Omental fat pad (tissue), 4 donors: Measurements from ENCODE around the gene PFDN5. TPM values are rescaled to one million over a fixed set of nuclear protein-coding genes. Genes with fewer than 3 reads are reported as not detected.

Source experiments
- ATAC-seq: fragments of 150-250 bp; one replicate; pipeline ENCODE4 v1.9.1; 2016; ENCODE audit warnings: mild to moderate bottlenecking, moderate library complexity; ENCODE audit not compliant: low FRiP score
- DNase-seq: peaks from one replicate; pipeline ENCODE4 v3.0.0-alpha.2; 2019; ENCODE audit warnings: low spot score
- CTCF ChIP-seq, 3 donors: fragments of 450-650 bp; IDR thresholded peaks; one replicate each; pipeline ENCODE4 v1.5.1; 2016 to 2017; ENCODE audit warnings: antibody characterized with exemption in 3 of 3, mild to moderate bottlenecking in 3 of 3, moderate library complexity in 2 of 3
- total RNA-seq, 4 donors: library from RNA; depleted of rRNA; stranded (reverse); fragments of >200 nt; gene quantifications; one replicate each; pipeline ENCODE4 v1.1.0, GENCODE V29; 2016

Gene PFDN5
- total RNA-seq, 4 donors from 2014 or later: 527 to 674 (median 592) TPM

- TF ChIP-seq CTCF (IDR thresholded peaks at IDR 0.05): no peak
- ATAC-seq (no peak), DNase-seq (no peak)
Observed at GRCh38 chr12:53334822-53335221, 39.5 kb downstream of the PFDN5 start.

- ATAC-seq (no peak), DNase-seq (no peak)
- no peak for TF ChIP-seq CTCF (IDR thresholded peaks at IDR 0.05)
Observed at GRCh38 chr12:53336181-53336681, 40.9 kb downstream of the PFDN5 start, which contains the start of gene SP7. Gene SP7, minus strand, starts transcription at chr12:53336354. Its CDS starts 708 bp downstream, at chr12:53335646.

GRCh38 chr12:53338017-53338416 lies 42.7 kb downstream of the PFDN5 start:
- DNase-seq (no peak), ATAC-seq (no peak)
- no peak for TF ChIP-seq CTCF (IDR thresholded peaks at IDR 0.05)

- no peak for ATAC-seq
- no peak for DNase-seq
- TF ChIP-seq CTCF (IDR thresholded peaks at IDR 0.05): no peak
Observed at GRCh38 chr12:53338916-53339315, 43.6 kb downstream of the PFDN5 start.

GRCh38 chr12:53340398-53340797 lies 45.1 kb downstream of the PFDN5 start:
- no peak for DNase-seq
- ATAC-seq: no peak
- TF ChIP-seq CTCF (IDR thresholded peaks at IDR 0.05): no peak

- ATAC-seq: no peak
- no peak for DNase-seq
- no peak for TF ChIP-seq CTCF (IDR thresholded peaks at IDR 0.05)
Observed at GRCh38 chr12:53343449-53343848, 48.1 kb downstream of the PFDN5 start.

GRCh38 chr12:53343969-53344368 lies 48.6 kb downstream of the PFDN5 start:
- no peak for DNase-seq
- no peak for TF ChIP-seq CTCF (IDR thresholded peaks at IDR 0.05)
- ATAC-seq: no peak
